ENCODE results near the gene MPDZ.

- TF ChIP-seq POLR2A (IDR thresholded peaks at IDR 0.05; ENCODE audit: low read depth, low read length): no peak
- TF ChIP-seq POLR2AphosphoS5 (IDR thresholded peaks at IDR 0.05; ENCODE audit: low read depth, low read length): no peak
- TF ChIP-seq TAF1 (IDR thresholded peaks at IDR 0.05; ENCODE audit: borderline replicate concordance, low read depth, low read length): no peak
Measured at GRCh38 chr9:13109781-13110180, 169.7 kb downstream of the MPDZ start.
